H4 (cell line): ENCODE measurements around the gene MBD3L4. TPM values are rescaled to one million over a fixed set of nuclear protein-coding genes. Genes with fewer than 3 reads are reported as not detected.
"Not testable (repeated sequence)": the region's sequence is repeated elsewhere in the genome, so short reads cannot be mapped to it uniquely, and the experiment has no call there.

Experiments
- DNase-seq: peaks from one replicate; pipeline ENCODE4 v3.0.0-alpha.2; 2015; ENCODE audit warnings: low spot score
- total RNA-seq: library from RNA; depleted of rRNA; stranded (reverse); fragments of >200 nt; shearing (Covaris generic); gene quantifications from 2 replicates; pipeline ENCODE4 v1.2.3, GENCODE V29; 2014

Gene MBD3L4
- total RNA-seq, 1 experiment from 2014 or later, result not detected

GRCh38 chr19:7049021-7049420 lies 9.0 kb upstream of the MBD3L4 start, which contains the start of gene MBD3L2:
Gene MBD3L2 (plus strand): TSS chr19:7049321. CDS start chr19:7049374, 53 bp downstream.
- DNase-seq, result not testable (repeated sequence)

GRCh38 chr19:7041563-7041962 lies 1.6 kb upstream of the MBD3L4 start:
- not testable (repeated sequence) for DNase-seq

- DNase-seq, result not testable (repeated sequence)
Observed at GRCh38 chr19:7030278-7030677, 9.7 kb downstream of the MBD3L4 start, which contains the start of gene MBD3L5. Gene MBD3L5 (plus strand): TSS chr19:7030578. CDS start chr19:7030612, 34 bp downstream.

- not testable (repeated sequence) for DNase-seq
Observed at GRCh38 chr19:7028790-7029189, 11.2 kb downstream of the MBD3L4 start.

- DNase-seq, result not testable (repeated sequence)
Observed at GRCh38 chr19:7021331-7021730, 18.6 kb downstream of the MBD3L4 start, which contains the start of gene MBD3L2B. Gene MBD3L2B (minus strand): TSS chr19:7021431. CDS start chr19:7021397, 34 bp downstream.

- no peak for DNase-seq
Observed at GRCh38 chr19:7018828-7019227, 21.2 kb downstream of the MBD3L4 start.

GRCh38 chr19:7013678-7014077 lies 26.3 kb downstream of the MBD3L4 start:
- peak; percentile 68 for DNase-seq

GRCh38 chr19:7010722-7011593 lies 29.0 kb downstream of the MBD3L4 start:
- no peak for DNase-seq

GRCh38 chr19:7007859-7008258 lies 32.1 kb downstream of the MBD3L4 start:
- no peak for DNase-seq

- no peak for DNase-seq
Observed at GRCh38 chr19:7006135-7006704, 33.8 kb downstream of the MBD3L4 start.

- DNase-seq, result peak; percentile 72
Observed at GRCh38 chr19:7004313-7004931, 35.6 kb downstream of the MBD3L4 start.

GRCh38 chr19:7000816-7001215 lies 39.2 kb downstream of the MBD3L4 start:
- no peak for DNase-seq

GRCh38 chr19:7000333-7000732 lies 39.6 kb downstream of the MBD3L4 start:
- DNase-seq, result no peak

- DNase-seq, result no peak
Observed at GRCh38 chr19:6999933-7000332, 40.0 kb downstream of the MBD3L4 start.

GRCh38 chr19:6997679-6998445 lies 42.1 kb downstream of the MBD3L4 start:
- no peak for DNase-seq

- no peak for DNase-seq
Observed at GRCh38 chr19:6996810-6997209, 43.2 kb downstream of the MBD3L4 start.

- no peak for DNase-seq
Observed at GRCh38 chr19:6995054-6995453, 44.9 kb downstream of the MBD3L4 start.

GRCh38 chr19:6988257-6988656 lies 51.7 kb downstream of the MBD3L4 start:
- DNase-seq, result no peak

- no peak for DNase-seq
Observed at GRCh38 chr19:6987850-6988249, 52.1 kb downstream of the MBD3L4 start.
